ENCODE data around the gene GHRL. TPM values are rescaled to one million over a fixed set of nuclear protein-coding genes. Genes with fewer than 3 reads are reported as not detected.

Gene GHRL, protein sequence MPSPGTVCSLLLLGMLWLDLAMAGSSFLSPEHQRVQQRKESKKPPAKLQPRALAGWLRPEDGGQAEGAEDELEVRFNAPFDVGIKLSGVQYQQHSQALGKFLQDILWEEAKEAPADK
- not detected in 2 replicates for polyA plus RNA-seq

DNA sequence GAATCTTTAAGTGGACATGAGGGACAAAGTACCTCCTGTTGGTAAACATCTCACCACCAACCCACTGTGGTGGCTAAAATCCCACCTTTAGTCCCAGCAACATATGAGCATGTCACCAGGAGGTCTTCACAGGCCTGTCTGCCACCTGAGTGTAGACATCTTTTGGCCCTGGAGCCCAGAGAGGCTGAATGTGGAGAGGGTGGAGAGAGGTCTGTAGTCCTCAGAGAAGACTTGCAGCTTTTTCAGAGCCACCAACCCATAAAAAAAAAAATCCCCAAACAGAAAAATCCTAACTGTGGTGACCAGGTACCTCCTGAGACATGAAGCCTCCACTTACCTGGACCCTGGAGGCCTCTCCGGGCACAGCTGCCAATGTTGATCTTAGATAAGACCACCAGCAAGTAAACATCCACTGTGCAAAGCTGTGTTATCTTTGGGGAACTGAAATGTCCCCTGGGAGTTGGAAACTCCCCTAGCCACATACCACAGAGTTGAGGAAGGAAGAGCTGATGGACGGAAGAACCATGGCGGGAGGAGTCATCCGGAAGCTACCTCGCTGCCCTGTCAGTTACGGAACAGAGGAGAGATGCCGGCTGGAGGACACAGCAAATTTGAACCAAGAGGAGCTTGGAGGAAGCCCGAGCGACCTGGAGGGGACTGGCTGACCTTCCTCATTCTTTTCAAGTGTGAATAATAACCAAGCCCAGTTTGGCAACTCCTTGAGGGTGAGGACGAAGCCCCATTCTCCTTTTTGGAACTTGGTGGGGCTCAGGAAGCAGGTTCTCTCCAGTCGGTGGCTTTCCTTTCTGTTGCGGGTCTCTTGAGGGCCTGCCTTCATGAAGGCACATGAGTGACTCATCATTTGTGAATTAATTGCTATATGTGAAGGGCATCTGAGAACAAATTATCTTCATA, at the start of gene GHRL:
TSS of gene GHRL (minus strand) at position 443 of the 915 bp plus-strand sequence. CDS start 2,767 bp downstream, outside the sequence.

DNA sequence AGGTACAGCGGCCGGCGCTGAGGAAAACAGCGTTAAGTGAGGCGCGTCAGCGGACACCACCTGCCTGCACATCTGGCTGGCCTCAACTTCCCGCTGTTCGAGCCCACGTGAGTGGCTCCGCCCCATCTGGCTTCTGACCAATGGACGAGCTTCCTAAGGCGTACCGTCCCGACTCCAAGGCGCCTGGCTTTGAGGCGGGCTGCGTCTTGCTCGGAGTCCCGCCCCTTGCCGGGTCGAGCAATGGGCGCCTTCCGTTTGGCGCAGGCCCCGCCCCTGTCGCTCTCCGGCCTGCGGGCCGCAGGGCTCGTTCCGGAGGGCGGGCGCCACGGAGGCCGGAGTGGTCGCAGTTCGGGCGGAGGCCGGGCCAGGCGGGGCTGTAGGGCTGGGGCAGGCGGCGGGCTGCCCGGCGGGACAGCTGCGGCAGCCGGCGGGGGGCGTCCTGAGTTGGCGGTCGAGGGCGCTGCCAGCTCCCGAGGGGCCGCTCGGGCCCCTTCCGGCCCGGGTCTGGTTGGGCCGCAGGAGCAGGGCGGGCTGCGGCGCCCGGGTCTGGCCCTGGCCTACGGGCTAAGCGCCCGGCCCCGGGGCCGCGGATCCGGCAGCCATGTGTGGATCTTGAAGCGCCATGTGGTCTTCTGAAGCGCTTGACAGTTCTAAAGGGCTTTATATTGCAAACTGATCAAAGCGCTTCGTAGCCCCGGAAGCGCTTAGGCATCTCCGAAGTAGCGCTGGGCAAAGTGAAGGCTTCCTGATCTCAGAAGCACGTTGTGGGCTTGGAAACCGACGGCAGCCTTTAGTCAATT, 44.4 kb downstream of the GHRL start, which contains the start of gene TATDN2:
TSS of gene TATDN2 (plus strand) at position 276 of the 800 bp plus-strand sequence. CDS start 742 bp downstream, outside the sequence.

Other genes with a start within 250 kb of the GHRL start
- not detected in 2 replicates for gene FANCD2OS, start 184.7 kb downstream of the GHRL start, polyA plus RNA-seq
- gene BRK1, start 177.3 kb downstream of the GHRL start, polyA plus RNA-seq, result 377 and 495 TPM in 2 replicates
- 0.80 and 3.0 TPM in 2 replicates for gene VHL, start 151.2 kb downstream of the GHRL start, polyA plus RNA-seq
- 0.20 and 0.55 TPM in 2 replicates for gene IRAK2, start 128.0 kb downstream of the GHRL start, polyA plus RNA-seq
- gene TATDN2, start 44.5 kb downstream of the GHRL start, polyA plus RNA-seq, result 2.6 and 4.9 TPM in 2 replicates
- 37.1 and 41.3 TPM in 2 replicates for gene SEC13, start 28.2 kb upstream of the GHRL start, polyA plus RNA-seq
- gene ATP2B2, start 212.6 kb upstream of the GHRL start, polyA plus RNA-seq, result 357 and 433 TPM in 2 replicates